Measurements from ENCODE around the gene POP7.
"Not testable (repeated sequence)": the region's sequence is repeated elsewhere in the genome, so short reads cannot be mapped to it uniquely, and the experiment has no call there.

Gene POP7

DNA sequence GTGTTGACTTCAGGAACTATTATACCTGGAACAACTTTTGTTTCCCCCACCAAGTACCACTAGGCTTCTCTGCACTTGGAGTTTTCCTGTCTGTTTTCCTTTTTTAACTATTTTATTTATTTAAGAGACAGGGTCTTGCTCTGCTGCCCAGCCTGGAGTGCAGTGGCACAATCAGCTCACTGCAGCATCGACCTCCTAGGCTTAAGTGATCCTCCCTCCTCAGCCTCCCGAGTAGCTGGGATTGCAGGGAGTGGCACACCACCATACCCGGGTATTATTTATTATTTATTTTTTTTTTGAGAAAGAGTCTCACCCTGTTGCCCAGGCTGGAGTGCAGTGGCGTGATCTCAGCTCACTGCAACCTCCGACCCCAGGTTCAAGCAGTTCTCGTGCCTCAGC is 9.8 kb upstream of the POP7 start:
- peak overlapping the region; percentile 39 for H3K4me3 ChIP-seq (replicated peaks; ENCODE audit: low read depth, low read length)

DNA sequence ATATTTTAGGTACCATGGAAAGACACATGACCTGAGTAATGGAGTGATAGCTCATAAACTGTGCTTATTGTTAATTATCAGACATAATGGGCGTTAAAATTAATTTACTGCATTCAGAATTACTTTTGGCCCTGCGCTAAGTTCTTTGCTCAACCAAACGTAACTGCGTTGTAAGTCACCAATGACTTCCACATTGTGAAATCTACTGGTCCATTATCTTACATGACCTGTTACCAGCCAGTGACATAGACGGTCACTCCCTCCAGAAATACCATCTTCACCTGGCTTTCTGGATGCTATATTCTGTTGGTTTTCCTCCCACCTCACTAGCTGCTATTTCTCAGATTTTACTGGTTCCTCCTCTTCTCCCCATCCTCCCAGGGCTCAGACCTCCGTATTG is 6.9 kb upstream of the POP7 start:
- H3K4me3 ChIP-seq (replicated peaks; ENCODE audit: low read depth, low read length) = no peak overlapping the region
- no peak for DNase-seq (ENCODE audit: extremely low read depth, insufficient read length)
- H3K36me3 ChIP-seq (ENCODE audit: control insufficient read depth, insufficient read depth, low read length) = no peaks in the 10 kb centered on the region
- H3K27me3 ChIP-seq (replicated peaks; ENCODE audit: control insufficient read depth, insufficient read depth, low read length) = no peaks in the 10 kb centered on the region
- TF ChIP-seq, protein P1, sequence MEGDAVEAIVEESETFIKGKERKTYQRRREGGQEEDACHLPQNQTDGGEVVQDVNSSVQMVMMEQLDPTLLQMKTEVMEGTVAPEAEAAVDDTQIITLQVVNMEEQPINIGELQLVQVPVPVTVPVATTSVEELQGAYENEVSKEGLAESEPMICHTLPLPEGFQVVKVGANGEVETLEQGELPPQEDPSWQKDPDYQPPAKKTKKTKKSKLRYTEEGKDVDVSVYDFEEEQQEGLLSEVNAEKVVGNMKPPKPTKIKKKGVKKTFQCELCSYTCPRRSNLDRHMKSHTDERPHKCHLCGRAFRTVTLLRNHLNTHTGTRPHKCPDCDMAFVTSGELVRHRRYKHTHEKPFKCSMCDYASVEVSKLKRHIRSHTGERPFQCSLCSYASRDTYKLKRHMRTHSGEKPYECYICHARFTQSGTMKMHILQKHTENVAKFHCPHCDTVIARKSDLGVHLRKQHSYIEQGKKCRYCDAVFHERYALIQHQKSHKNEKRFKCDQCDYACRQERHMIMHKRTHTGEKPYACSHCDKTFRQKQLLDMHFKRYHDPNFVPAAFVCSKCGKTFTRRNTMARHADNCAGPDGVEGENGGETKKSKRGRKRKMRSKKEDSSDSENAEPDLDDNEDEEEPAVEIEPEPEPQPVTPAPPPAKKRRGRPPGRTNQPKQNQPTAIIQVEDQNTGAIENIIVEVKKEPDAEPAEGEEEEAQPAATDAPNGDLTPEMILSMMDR (IDR thresholded peaks at IDR 0.05; ENCODE audit: insufficient read depth, low read length, poor library complexity, severe bottlenecking) = no peak

More for the DNA sequence above, 9.8 kb upstream of the POP7 start:
- H3K36me3 ChIP-seq (ENCODE audit: control insufficient read depth, insufficient read depth, low read length) = peaks cover under 1% of the 10 kb centered on the region; the same call in 1 of the 2 replicates
- no peak for DNase-seq (ENCODE audit: extremely low read depth, insufficient read length)
- TF ChIP-seq, protein P1 (IDR thresholded peaks at IDR 0.05; ENCODE audit: insufficient read depth, low read length, poor library complexity, severe bottlenecking) = no peak
- H3K27me3 ChIP-seq (replicated peaks; ENCODE audit: control insufficient read depth, insufficient read depth, low read length) = no peaks in the 10 kb centered on the region

DNA sequence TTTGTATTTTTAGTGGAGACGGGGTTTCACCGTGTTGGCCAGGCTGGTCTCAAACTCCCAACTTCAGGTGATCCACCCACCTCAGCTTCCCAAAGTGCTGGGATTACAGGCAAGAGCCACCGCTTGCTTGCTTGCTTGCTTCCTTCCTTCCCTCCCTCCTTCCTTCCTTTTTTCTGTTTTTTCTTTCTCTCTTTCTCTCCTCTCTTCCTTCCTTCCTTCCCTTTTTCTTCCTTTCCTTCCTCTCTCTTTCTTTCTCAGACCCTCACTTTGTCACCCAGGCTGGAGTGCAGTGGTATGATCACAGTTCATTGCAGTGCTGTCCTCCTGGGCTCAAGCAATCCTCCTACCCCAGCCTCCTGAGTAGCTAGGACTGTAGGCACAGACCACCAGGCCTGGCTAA is 4.8 kb upstream of the POP7 start:
- not testable (repeated sequence) for H3K27me3 ChIP-seq (replicated peaks; ENCODE audit: control insufficient read depth, insufficient read depth, low read length); H3K4me3 ChIP-seq (replicated peaks; ENCODE audit: low read depth, low read length); H3K36me3 ChIP-seq (ENCODE audit: control insufficient read depth, insufficient read depth, low read length); DNase-seq (ENCODE audit: extremely low read depth, insufficient read length)

DNA sequence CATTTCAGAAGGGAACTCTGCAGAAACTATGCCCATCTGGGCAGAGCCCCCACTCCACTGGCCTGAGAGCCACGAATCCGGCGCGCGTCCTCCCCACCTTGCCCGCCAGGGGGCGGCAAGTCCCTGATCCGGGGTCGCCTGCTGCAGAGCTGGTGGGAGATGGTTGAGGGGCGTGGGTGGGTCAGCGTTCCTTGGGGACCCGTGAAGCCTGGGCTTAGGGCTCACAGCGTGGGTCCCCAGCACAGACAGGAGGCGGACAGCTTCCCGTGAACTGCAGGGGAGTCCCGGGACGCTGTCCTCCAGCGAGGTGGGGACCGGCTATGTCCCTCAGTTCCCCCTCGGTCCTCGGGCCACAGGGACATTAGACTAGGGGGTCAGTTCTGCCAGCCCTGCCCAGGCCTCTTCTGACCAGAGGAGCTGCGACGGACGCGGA is 585 bp upstream of the POP7 start:
- Histone ChIP-seq H3K4me3 (replicated peaks; ENCODE audit: low read depth, low read length) (peak overlapping the region; percentile 94), H3K27me3 (replicated peaks; ENCODE audit: control insufficient read depth, insufficient read depth, low read length) (no peaks in the 10 kb centered on the region), H3K36me3 (ENCODE audit: control insufficient read depth, insufficient read depth, low read length) (no peaks in the 10 kb centered on the region; the same call in 1 of the 2 replicates)
- DNase-seq (ENCODE audit: extremely low read depth, insufficient read length) = peak; percentile 90
- TF ChIP-seq, protein P1 (IDR thresholded peaks at IDR 0.05; ENCODE audit: insufficient read depth, low read length, poor library complexity, severe bottlenecking) = peak; percentile 98

DNA sequence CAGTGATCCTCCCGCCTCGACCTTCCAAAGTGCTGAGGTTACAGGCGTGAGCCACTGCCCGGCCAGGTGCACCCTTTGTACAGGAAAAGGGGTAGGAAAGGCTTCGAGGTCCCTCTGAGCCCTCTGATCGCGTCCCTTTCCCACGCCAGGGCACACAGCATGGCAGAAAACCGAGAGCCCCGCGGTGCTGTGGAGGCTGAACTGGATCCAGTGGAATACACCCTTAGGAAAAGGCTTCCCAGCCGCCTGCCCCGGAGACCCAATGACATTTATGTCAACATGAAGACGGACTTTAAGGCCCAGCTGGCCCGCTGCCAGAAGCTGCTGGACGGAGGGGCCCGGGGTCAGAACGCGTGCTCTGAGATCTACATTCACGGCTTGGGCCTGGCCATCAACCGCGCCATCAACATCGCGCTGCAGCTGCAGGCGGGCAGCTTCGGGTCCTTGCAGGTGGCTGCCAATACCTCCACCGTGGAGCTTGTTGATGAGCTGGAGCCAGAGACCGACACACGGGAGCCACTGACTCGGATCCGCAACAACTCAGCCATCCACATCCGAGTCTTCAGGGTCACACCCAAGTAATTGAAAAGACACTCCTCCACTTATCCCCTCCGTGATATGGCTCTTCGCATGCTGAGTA is 871 bp downstream of the POP7 start:
- Histone ChIP-seq H3K4me3 (replicated peaks; ENCODE audit: low read depth, low read length) (peak overlapping the region; percentile 94), H3K27me3 (replicated peaks; ENCODE audit: control insufficient read depth, insufficient read depth, low read length) (no peaks in the 10 kb centered on the region), H3K36me3 (ENCODE audit: control insufficient read depth, insufficient read depth, low read length) (no peaks in the 10 kb centered on the region; the same call in 1 of the 2 replicates)
- DNase-seq (ENCODE audit: extremely low read depth, insufficient read length) = no peak
- TF ChIP-seq, protein P1 (IDR thresholded peaks at IDR 0.05; ENCODE audit: insufficient read depth, low read length, poor library complexity, severe bottlenecking) = no peak

DNA sequence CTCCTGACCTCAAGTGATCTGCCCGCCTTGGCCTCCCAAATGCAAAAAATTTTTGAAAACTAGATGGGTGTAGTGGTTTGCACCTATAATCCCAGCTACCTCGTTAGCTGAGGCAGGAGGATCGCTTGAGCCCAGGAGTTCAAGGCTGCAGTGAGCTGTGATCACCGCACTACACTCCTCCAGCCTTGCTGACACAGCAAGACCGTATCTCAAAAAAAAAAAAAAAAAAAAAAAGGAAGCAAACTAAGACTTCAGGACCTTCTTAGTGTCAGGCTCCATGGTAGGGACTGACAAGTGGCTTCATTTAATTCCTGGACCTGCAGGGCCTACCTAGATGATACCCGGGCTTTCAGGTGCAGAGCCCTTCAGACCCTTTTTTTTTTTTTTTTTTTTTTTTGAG is 2.5 kb downstream of the POP7 start:
- no peak for DNase-seq (ENCODE audit: extremely low read depth, insufficient read length)
- Histone ChIP-seq H3K36me3 (ENCODE audit: control insufficient read depth, insufficient read depth, low read length) (no peaks in the 10 kb centered on the region; the same call in 1 of the 2 replicates), H3K4me3 (replicated peaks; ENCODE audit: low read depth, low read length) (no peak overlapping the region), H3K27me3 (replicated peaks; ENCODE audit: control insufficient read depth, insufficient read depth, low read length) (no peaks in the 10 kb centered on the region)
- TF ChIP-seq, protein P1 (IDR thresholded peaks at IDR 0.05; ENCODE audit: insufficient read depth, low read length, poor library complexity, severe bottlenecking) = no peak
